ENCODE results near the gene GRK5. TPM values are rescaled to one million over a fixed set of nuclear protein-coding genes. Genes with fewer than 3 reads are reported as not detected.

The GRK5 gene
- total RNA-seq, 1 donor from 2014 or later: 25.3 TPM

GRCh38 chr10:119407254-119407777 lies 199.9 kb downstream of the GRK5 start:
- Mint-ChIP-seq H3K9me3 (no peaks in the 10 kb centered on the region), H3K4me1 (ENCODE audit: low read depth) (no peaks in the 10 kb centered on the region), H3K36me3 (ENCODE audit: low read depth) (no peaks in the 10 kb centered on the region), H3K27ac (no peak overlapping the region), H3K27me3 (ENCODE audit: insufficient read depth) (no peaks in the 10 kb centered on the region), H3K4me3 (no peak overlapping the region)
- intact Hi-C loops (cut with micrococcal nuclease): no loop called here
- no peak for DNase-seq (ENCODE audit: low spot score)

- intact Hi-C loops (cut with micrococcal nuclease): no loop called here
- Mint-ChIP-seq H3K27ac (no peak overlapping the region), H3K4me3 (no peak overlapping the region), H3K27me3 (ENCODE audit: insufficient read depth) (no peaks in the 10 kb centered on the region), H3K9me3 (no peaks in the 10 kb centered on the region), H3K36me3 (ENCODE audit: low read depth) (no peaks in the 10 kb centered on the region), H3K4me1 (ENCODE audit: low read depth) (no peaks in the 10 kb centered on the region)
- no peak for DNase-seq (ENCODE audit: low spot score)
Observed at GRCh38 chr10:119408072-119408471, 200.7 kb downstream of the GRK5 start.

GRCh38 chr10:119408969-119409371 lies 201.6 kb downstream of the GRK5 start:
- Mint-ChIP-seq H3K27me3 (ENCODE audit: insufficient read depth) (no peaks in the 10 kb centered on the region), H3K9me3 (no peaks in the 10 kb centered on the region), H3K27ac (no peak overlapping the region), H3K4me3 (no peak overlapping the region), H3K36me3 (ENCODE audit: low read depth) (no peaks in the 10 kb centered on the region), H3K4me1 (ENCODE audit: low read depth) (no peaks in the 10 kb centered on the region)
- DNase-seq (ENCODE audit: low spot score): no peak
- intact Hi-C loops (cut with micrococcal nuclease): no loop called here

GRCh38 chr10:119409385-119409784 lies 202.0 kb downstream of the GRK5 start:
- DNase-seq (ENCODE audit: low spot score): no peak
- Mint-ChIP-seq H3K36me3 (ENCODE audit: low read depth) (no peaks in the 10 kb centered on the region), H3K4me3 (no peak overlapping the region), H3K9me3 (no peaks in the 10 kb centered on the region), H3K27ac (no peak overlapping the region), H3K4me1 (ENCODE audit: low read depth) (no peaks in the 10 kb centered on the region), H3K27me3 (ENCODE audit: insufficient read depth) (no peaks in the 10 kb centered on the region)
- intact Hi-C loops (cut with micrococcal nuclease): no loop called here

GRCh38 chr10:119409906-119410305 lies 202.5 kb downstream of the GRK5 start:
- Mint-ChIP-seq H3K4me1 (ENCODE audit: low read depth) (no peaks in the 10 kb centered on the region), H3K36me3 (ENCODE audit: low read depth) (no peaks in the 10 kb centered on the region), H3K4me3 (no peak overlapping the region), H3K27me3 (ENCODE audit: insufficient read depth) (no peaks in the 10 kb centered on the region), H3K9me3 (no peaks in the 10 kb centered on the region), H3K27ac (no peak overlapping the region)
- intact Hi-C loops (cut with micrococcal nuclease): no loop called here
- no peak for DNase-seq (ENCODE audit: low spot score)

- intact Hi-C loops (cut with micrococcal nuclease): no loop called here
- no peaks in the 10 kb centered on the region for H3K27me3 Mint-ChIP-seq (ENCODE audit: insufficient read depth)
- no peaks in the 10 kb centered on the region for H3K36me3 Mint-ChIP-seq (ENCODE audit: low read depth)
- no peaks in the 10 kb centered on the region for H3K4me1 Mint-ChIP-seq (ENCODE audit: low read depth)
- DNase-seq (ENCODE audit: low spot score): no peak
- H3K9me3 Mint-ChIP-seq: no peaks in the 10 kb centered on the region
- H3K4me3 Mint-ChIP-seq: no peak overlapping the region
- H3K27ac Mint-ChIP-seq: no peak overlapping the region
Observed at GRCh38 chr10:119410361-119411116, 203.2 kb downstream of the GRK5 start.

- intact Hi-C loops (cut with micrococcal nuclease): no loop called here
- Mint-ChIP-seq H3K9me3 (no peaks in the 10 kb centered on the region), H3K27me3 (ENCODE audit: insufficient read depth) (no peaks in the 10 kb centered on the region), H3K4me1 (ENCODE audit: low read depth) (no peaks in the 10 kb centered on the region), H3K36me3 (ENCODE audit: low read depth) (peaks cover 2% of the 10 kb centered on the region), H3K27ac (no peak overlapping the region), H3K4me3 (no peak overlapping the region)
- no peak for DNase-seq (ENCODE audit: low spot score)
Observed at GRCh38 chr10:119412244-119413092, 205.1 kb downstream of the GRK5 start.

- Mint-ChIP-seq H3K27ac (no peak overlapping the region), H3K9me3 (no peaks in the 10 kb centered on the region), H3K4me3 (no peak overlapping the region), H3K27me3 (ENCODE audit: insufficient read depth) (no peaks in the 10 kb centered on the region), H3K36me3 (ENCODE audit: low read depth) (peaks cover 5% of the 10 kb centered on the region), H3K4me1 (ENCODE audit: low read depth) (no peaks in the 10 kb centered on the region)
- intact Hi-C loops (cut with micrococcal nuclease): no loop called here
- no peak for DNase-seq (ENCODE audit: low spot score)
Observed at GRCh38 chr10:119413093-119413453, 205.7 kb downstream of the GRK5 start.

GRCh38 chr10:119413471-119414080 lies 206.2 kb downstream of the GRK5 start:
- no peak overlapping the region for H3K27ac Mint-ChIP-seq
- DNase-seq (ENCODE audit: low spot score): no peak
- H3K4me1 Mint-ChIP-seq (ENCODE audit: low read depth): no peaks in the 10 kb centered on the region
- intact Hi-C loops (cut with micrococcal nuclease): no loop called here
- no peaks in the 10 kb centered on the region for H3K27me3 Mint-ChIP-seq (ENCODE audit: insufficient read depth)
- peaks cover 5% of the 10 kb centered on the region for H3K36me3 Mint-ChIP-seq (ENCODE audit: low read depth)
- H3K9me3 Mint-ChIP-seq: no peaks in the 10 kb centered on the region
- no peak overlapping the region for H3K4me3 Mint-ChIP-seq

GRCh38 chr10:119414081-119414611 lies 206.8 kb downstream of the GRK5 start:
- no peaks in the 10 kb centered on the region for H3K4me1 Mint-ChIP-seq (ENCODE audit: low read depth)
- intact Hi-C loops (cut with micrococcal nuclease): no loop called here
- no peaks in the 10 kb centered on the region for H3K9me3 Mint-ChIP-seq
- no peak overlapping the region for H3K4me3 Mint-ChIP-seq
- no peak overlapping the region for H3K27ac Mint-ChIP-seq
- H3K36me3 Mint-ChIP-seq (ENCODE audit: low read depth): peaks cover 5% of the 10 kb centered on the region
- DNase-seq (ENCODE audit: low spot score): no peak
- H3K27me3 Mint-ChIP-seq (ENCODE audit: insufficient read depth): no peaks in the 10 kb centered on the region

- DNase-seq (ENCODE audit: low spot score): no peak
- H3K27ac Mint-ChIP-seq: no peak overlapping the region
- intact Hi-C loops (cut with micrococcal nuclease): no loop called here
- H3K27me3 Mint-ChIP-seq (ENCODE audit: insufficient read depth): no peaks in the 10 kb centered on the region
- no peaks in the 10 kb centered on the region for H3K9me3 Mint-ChIP-seq
- H3K4me3 Mint-ChIP-seq: no peak overlapping the region
- no peaks in the 10 kb centered on the region for H3K4me1 Mint-ChIP-seq (ENCODE audit: low read depth)
- peaks cover 5% of the 10 kb centered on the region for H3K36me3 Mint-ChIP-seq (ENCODE audit: low read depth)
Observed at GRCh38 chr10:119415121-119415520, 207.8 kb downstream of the GRK5 start.

GRCh38 chr10:119415536-119416503 lies 208.4 kb downstream of the GRK5 start:
- intact Hi-C loops (cut with micrococcal nuclease): no loop called here
- Mint-ChIP-seq H3K4me1 (ENCODE audit: low read depth) (no peaks in the 10 kb centered on the region), H3K27ac (no peak overlapping the region), H3K4me3 (no peak overlapping the region), H3K36me3 (ENCODE audit: low read depth) (peaks cover 5% of the 10 kb centered on the region), H3K27me3 (ENCODE audit: insufficient read depth) (no peaks in the 10 kb centered on the region), H3K9me3 (no peaks in the 10 kb centered on the region)
- no peak for DNase-seq (ENCODE audit: low spot score)

Data from activated T-helper 1 cell treated with anti-CD3 and anti-CD28 coated beads, Interleukin-12 subunit alpha, Interleukin-12 subunit beta, Interleukin-2, Interleukin-4 antibody, amounts not matched to agents 30 ng/mL and 10 ng/mL and 1 ng/mL, durations not matched to agents 14 hours and 24 hours and 36 hours (primary cell).